ENCODE data around the gene USP6NL. TPM values are rescaled to one million over a fixed set of nuclear protein-coding genes. Genes with fewer than 3 reads are reported as not detected.

Gene USP6NL
- total RNA-seq, 2 donors from 2014 or later = 13.9 to 28.4 TPM

GRCh38 chr10:11465406-11465805 is 146.0 kb downstream of the USP6NL start:
- no peak for DNase-seq (ENCODE audit: low spot score)
- H3K27ac ChIP-seq = no peak overlapping the region
- no peaks in the 10 kb centered on the region for H3K9me3 ChIP-seq
- H3K36me3 ChIP-seq = no peaks in the 10 kb centered on the region
- H3K4me3 ChIP-seq = no peak overlapping the region
- TF ChIP-seq POLR2AphosphoS5 (IDR thresholded peaks at IDR 0.05) = no peak
- no peak for TF ChIP-seq CTCF (IDR thresholded peaks at IDR 0.05)
- no peak for TF ChIP-seq POLR2A (IDR thresholded peaks at IDR 0.05)
- intact Hi-C loops (cut with DNase I) = no loop called here
- no peaks in the 10 kb centered on the region for H3K4me1 ChIP-seq (replicated peaks)
- H3K27me3 ChIP-seq (replicated peaks; ENCODE audit: insufficient read depth) = no peaks in the 10 kb centered on the region
- 85% methylated on average over 5 of the region's 5 CpGs for WGBS

GRCh38 chr10:11463111-11463510 is 148.3 kb downstream of the USP6NL start:
- Histone ChIP-seq H3K9me3 (no peaks in the 10 kb centered on the region), H3K27ac (no peak overlapping the region), H3K4me3 (no peak overlapping the region), H3K36me3 (no peaks in the 10 kb centered on the region), H3K4me1 (replicated peaks) (no peaks in the 10 kb centered on the region), H3K27me3 (replicated peaks; ENCODE audit: insufficient read depth) (no peaks in the 10 kb centered on the region)
- intact Hi-C loops (cut with DNase I) = no loop called here
- DNase-seq (ENCODE audit: low spot score) = no peak
- TF ChIP-seq CTCF (IDR thresholded peaks at IDR 0.05) (no peak), POLR2AphosphoS5 (IDR thresholded peaks at IDR 0.05) (no peak), POLR2A (IDR thresholded peaks at IDR 0.05) (no peak)
- WGBS = 95% methylated on average over 26 of the region's 26 CpGs

GRCh38 chr10:11462071-11462470 is 149.4 kb downstream of the USP6NL start:
- intact Hi-C loops (cut with DNase I) = no loop called here
- no peak overlapping the region for H3K4me3 ChIP-seq
- H3K36me3 ChIP-seq = no peaks in the 10 kb centered on the region
- DNase-seq (ENCODE audit: low spot score) = no peak
- H3K4me1 ChIP-seq (replicated peaks) = no peaks in the 10 kb centered on the region
- H3K9me3 ChIP-seq = no peaks in the 10 kb centered on the region
- WGBS = 91% methylated on average over 10 of the region's 10 CpGs
- no peak overlapping the region for H3K27ac ChIP-seq
- H3K27me3 ChIP-seq (replicated peaks; ENCODE audit: insufficient read depth) = no peaks in the 10 kb centered on the region
- no peak for TF ChIP-seq POLR2A (IDR thresholded peaks at IDR 0.05)
- no peak for TF ChIP-seq POLR2AphosphoS5 (IDR thresholded peaks at IDR 0.05)
- TF ChIP-seq CTCF (IDR thresholded peaks at IDR 0.05) = no peak

GRCh38 chr10:11457336-11457735 is 154.1 kb downstream of the USP6NL start:
- no peaks in the 10 kb centered on the region for H3K4me1 ChIP-seq (replicated peaks)
- no peaks in the 10 kb centered on the region for H3K9me3 ChIP-seq
- H3K27me3 ChIP-seq (replicated peaks; ENCODE audit: insufficient read depth) = no peaks in the 10 kb centered on the region
- H3K27ac ChIP-seq = no peak overlapping the region
- DNase-seq (ENCODE audit: low spot score) = no peak
- H3K36me3 ChIP-seq = no peaks in the 10 kb centered on the region
- TF ChIP-seq POLR2A (IDR thresholded peaks at IDR 0.05) (no peak), CTCF (IDR thresholded peaks at IDR 0.05) (no peak), POLR2AphosphoS5 (IDR thresholded peaks at IDR 0.05) (no peak)
- intact Hi-C loops (cut with DNase I) = no loop called here
- 81% methylated on average over 2 of the region's 2 CpGs for WGBS
- H3K4me3 ChIP-seq = no peak overlapping the region

- intact Hi-C loops (cut with DNase I) = no loop called here
- WGBS = 89% methylated on average over 8 of the region's 8 CpGs
Observed at GRCh38 chr10:11454958-11455566, 156.4 kb downstream of the USP6NL start.

More at GRCh38 chr10:11454958-11455566, 156.4 kb downstream of the USP6NL start:
- TF ChIP-seq CTCF (IDR thresholded peaks at IDR 0.05) = no peak
- TF ChIP-seq POLR2AphosphoS5 (IDR thresholded peaks at IDR 0.05) = no peak
- TF ChIP-seq POLR2A (IDR thresholded peaks at IDR 0.05) = no peak
- Histone ChIP-seq H3K9me3 (no peaks in the 10 kb centered on the region), H3K36me3 (no peaks in the 10 kb centered on the region), H3K27ac (no peak overlapping the region), H3K27me3 (replicated peaks; ENCODE audit: insufficient read depth) (no peaks in the 10 kb centered on the region), H3K4me1 (replicated peaks) (no peaks in the 10 kb centered on the region), H3K4me3 (no peak overlapping the region)
- DNase-seq (ENCODE audit: low spot score) = no peak
